ENCODE measurements around the gene FBLN2.

GRCh38 chr3:13587442-13587841 is 38.5 kb downstream of the FBLN2 start:
- no peak for TF ChIP-seq POLR2A (IDR thresholded peaks at IDR 0.05)
- TF ChIP-seq, protein P1, sequence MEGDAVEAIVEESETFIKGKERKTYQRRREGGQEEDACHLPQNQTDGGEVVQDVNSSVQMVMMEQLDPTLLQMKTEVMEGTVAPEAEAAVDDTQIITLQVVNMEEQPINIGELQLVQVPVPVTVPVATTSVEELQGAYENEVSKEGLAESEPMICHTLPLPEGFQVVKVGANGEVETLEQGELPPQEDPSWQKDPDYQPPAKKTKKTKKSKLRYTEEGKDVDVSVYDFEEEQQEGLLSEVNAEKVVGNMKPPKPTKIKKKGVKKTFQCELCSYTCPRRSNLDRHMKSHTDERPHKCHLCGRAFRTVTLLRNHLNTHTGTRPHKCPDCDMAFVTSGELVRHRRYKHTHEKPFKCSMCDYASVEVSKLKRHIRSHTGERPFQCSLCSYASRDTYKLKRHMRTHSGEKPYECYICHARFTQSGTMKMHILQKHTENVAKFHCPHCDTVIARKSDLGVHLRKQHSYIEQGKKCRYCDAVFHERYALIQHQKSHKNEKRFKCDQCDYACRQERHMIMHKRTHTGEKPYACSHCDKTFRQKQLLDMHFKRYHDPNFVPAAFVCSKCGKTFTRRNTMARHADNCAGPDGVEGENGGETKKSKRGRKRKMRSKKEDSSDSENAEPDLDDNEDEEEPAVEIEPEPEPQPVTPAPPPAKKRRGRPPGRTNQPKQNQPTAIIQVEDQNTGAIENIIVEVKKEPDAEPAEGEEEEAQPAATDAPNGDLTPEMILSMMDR (IDR thresholded peaks at IDR 0.05) = no peak
